GM23338 (cell line): ENCODE measurements around the gene ARID1B. TPM values are rescaled to one million over a fixed set of nuclear protein-coding genes. Genes with fewer than 3 reads are reported as not detected.

Source experiments
- ATAC-seq: fragments of 200-7000 bp; cut with Tn5 transposase; 3 replicates; pipeline ENCODE4 v1.9.1; 2020
- DNase-seq: peaks from one replicate; pipeline ENCODE4 v3.0.0-alpha.2; 2015; ENCODE audit warnings: low spot score
- H2AFZ ChIP-seq: fragments of 200-600 bp; sonication (generic); 2 replicates; pipeline ENCODE4 v1.8.0; 2016; ENCODE audit warnings: antibody characterized with exemption, mild to moderate bottlenecking, moderate library complexity
- H3F3A ChIP-seq: fragments of 200-600 bp; sonication (generic); replicated peaks from 2 replicates; pipeline ENCODE4 v1.8.0; 2017; ENCODE audit warnings: antibody characterized with exemption, mixed run types, low read depth
- H3K27ac ChIP-seq: fragments of 200-600 bp; sonication (generic); 2 replicates; pipeline ENCODE4 v1.6.1; 2016; ENCODE audit warnings: low read depth
- H3K27me3 ChIP-seq: fragments of 200-600 bp; sonication (generic); 2 replicates; pipeline ENCODE4 v1.8.0; 2016; ENCODE audit warnings: mild to moderate bottlenecking, mixed run types, moderate library complexity; ENCODE audit not compliant: insufficient read depth
- H3K36me3 ChIP-seq: fragments of 200-600 bp; sonication (generic); 2 replicates; pipeline ENCODE4 v1.8.0; 2016; ENCODE audit warnings: mild to moderate bottlenecking; ENCODE audit not compliant: insufficient read depth
- H3K4me1 ChIP-seq: fragments of 200-600 bp; sonication (generic); 2 replicates; pipeline ENCODE4 v1.8.0; 2016; ENCODE audit warnings: mild to moderate bottlenecking, moderate library complexity; ENCODE audit not compliant: insufficient read depth
- H3K4me2 ChIP-seq: fragments of 200-600 bp; sonication (generic); 2 replicates; pipeline ENCODE4 v1.7.1; 2017; ENCODE audit warnings: mixed run types
- H3K4me3 ChIP-seq: fragments of 200-600 bp; sonication (generic); 2 replicates; pipeline ENCODE4 v1.6.1; 2016; ENCODE audit warnings: mixed run types
- H3K79me2 ChIP-seq: fragments of 200-600 bp; sonication (generic); replicated peaks from 2 replicates; pipeline ENCODE4 v1.8.0; 2017; ENCODE audit warnings: mild to moderate bottlenecking; ENCODE audit not compliant: insufficient read depth
- H3K9me2 ChIP-seq: fragments of 200-600 bp; sonication (generic); 2 replicates; pipeline ENCODE4 v1.8.0; 2017; ENCODE audit not compliant: insufficient read depth
- H4K20me1 ChIP-seq: fragments of 200-600 bp; sonication (generic); replicated peaks from 2 replicates; pipeline ENCODE4 v1.8.0; 2017; ENCODE audit warnings: mild to moderate bottlenecking; ENCODE audit not compliant: insufficient read depth
- H3K27ac Mint-ChIP-seq: 2 replicates; pipeline ENCODE4 v1.8.0; 2020; ENCODE audit warnings: inconsistent platforms, mild to moderate bottlenecking, moderate library complexity, mixed read lengths
- H3K27me3 Mint-ChIP-seq: 3 replicates; pipeline ENCODE4 v1.8.0; 2022; ENCODE audit warnings: low read depth, mild to moderate bottlenecking, moderate library complexity, mixed read lengths, inconsistent platforms; ENCODE audit not compliant: insufficient read depth, poor library complexity
- H3K36me3 Mint-ChIP-seq: 3 replicates; pipeline ENCODE4 v1.8.0; 2021; ENCODE audit warnings: low read depth, mild to moderate bottlenecking, inconsistent platforms, moderate library complexity, mixed read lengths
- H3K4me1 Mint-ChIP-seq: 3 replicates; pipeline ENCODE4 v1.8.0; 2020; ENCODE audit warnings: mild to moderate bottlenecking, inconsistent platforms, mixed read lengths
- H3K4me3 Mint-ChIP-seq: 3 replicates; pipeline ENCODE4 v1.8.0; 2021; ENCODE audit warnings: moderate library complexity, mild to moderate bottlenecking, inconsistent platforms, mixed read lengths
- H3K9me3 Mint-ChIP-seq: 3 replicates; pipeline ENCODE4 v1.8.0; 2020; ENCODE audit warnings: moderate library complexity, mild to moderate bottlenecking, inconsistent platforms, mixed read lengths
- CREB1 ChIP-seq: fragments of 250-450 bp; sonication (Bioruptor Pico); IDR thresholded peaks from 2 replicates; pipeline ENCODE4 v1.5.0; 2020; ENCODE audit warnings: low read depth, mild to moderate bottlenecking, moderate library complexity
- ETS1 ChIP-seq: IDR thresholded peaks from 2 replicates; pipeline ENCODE4 v1.6.1; 2016; ENCODE audit warnings: antibody characterized with exemption
- EZH2 ChIP-seq: fragments of 200-600 bp; sonication (generic); IDR thresholded peaks from one replicate; pipeline ENCODE4 v1.8.0; 2017; ENCODE audit warnings: antibody characterized with exemption, mild to moderate bottlenecking, low read depth; ENCODE audit not compliant: unreplicated experiment
- JUNB ChIP-seq: IDR thresholded peaks from one replicate; pipeline ENCODE4 v1.6.1; 2016; ENCODE audit warnings: antibody characterized with exemption; ENCODE audit not compliant: unreplicated experiment
- NANOG ChIP-seq: IDR thresholded peaks from 2 replicates; pipeline ENCODE4 v1.6.1; 2016; ENCODE audit warnings: antibody characterized with exemption, borderline replicate concordance
- POLR2AphosphoS5 ChIP-seq: IDR thresholded peaks from 2 replicates; pipeline ENCODE4 v1.6.1; 2016; ENCODE audit warnings: antibody characterized with exemption, low read depth
- STAT1 ChIP-seq: IDR thresholded peaks from one replicate; pipeline ENCODE4 v1.6.1; 2016; ENCODE audit warnings: antibody characterized with exemption; ENCODE audit not compliant: unreplicated experiment
- ZNF114 ChIP-seq: fragments of 250-450 bp; sonication (Bioruptor Pico); IDR thresholded peaks from 2 replicates; pipeline ENCODE4 v1.5.0; 2020; ENCODE audit warnings: mild to moderate bottlenecking, moderate library complexity
- ZNF331 ChIP-seq: fragments of 250-450 bp; sonication (Bioruptor Pico); IDR thresholded peaks from 2 replicates; pipeline ENCODE4 v1.5.0; 2020; ENCODE audit warnings: low read depth, mild to moderate bottlenecking, moderate library complexity
- polyA plus RNA-seq: library from polyadenylated mRNA; unstranded; fragments of >200 nt; fragmentation: Nextera tagmentation; extraction: Ambion mirVana; gene quantifications from 2 replicates; pipeline ENCODE4 v1.2.1, GENCODE V29; 2016
- total RNA-seq: library from RNA; depleted of rRNA; stranded (reverse); fragments of >200 nt; shearing (Covaris generic); gene quantifications from 2 replicates; pipeline ENCODE4 v1.2.3, GENCODE V29; 2014
- TF ChIP-seq, protein P1 (sequence below), 2 experiments: fragments of 200-600 bp in 1 of 2; sonication (generic) in 1 of 2; conservative IDR thresholded peaks; 2 replicates each; pipeline versions ENCODE4 v1.5.1 to v1.6.1; 2016 to 2017; ENCODE audit warnings: antibody characterized with exemption in 2 of 2, low read depth in 2 of 2, mild to moderate bottlenecking in 2 of 2, moderate library complexity in 1 of 2
- TF ChIP-seq, protein P2 (sequence below): fragments of 250-450 bp; sonication (Bioruptor Pico); IDR thresholded peaks from 2 replicates; pipeline ENCODE4 v1.5.0; 2020; ENCODE audit warnings: mild to moderate bottlenecking, moderate library complexity

The ARID1B gene
- total and polyA plus RNA-seq, 2 experiments from 2014 or later, result 59.3 to 72.2 TPM

- Histone ChIP-seq H3K9me2 (no peaks in the 10 kb centered on the region), H3K4me2 (no peak overlapping the region), H3K27me3 (no peaks in the 10 kb centered on the region), H2AFZ (no peak overlapping the region), H3K4me3 (no peak overlapping the region), H3F3A (no peaks in the 10 kb centered on the region), H3K4me1 (peaks cover 17% of the 10 kb centered on the region), H3K27ac (no peak overlapping the region), H3K79me2 (peaks cover 85% of the 10 kb centered on the region), H3K36me3 (no peaks in the 10 kb centered on the region), H4K20me1 (peaks cover 3% of the 10 kb centered on the region; the same call in 1 of the 2 replicates)
- H3K9me3 Mint-ChIP-seq, result no peaks in the 10 kb centered on the region
- H3K27ac Mint-ChIP-seq, result no peak overlapping the region
- TF ChIP-seq POLR2AphosphoS5 (no peak), EZH2 (no peak), JUNB (no peak), STAT1 (no peak), ZNF331 (CRISPR knock-in tag) (no peak)
- TF ChIP-seq, protein P1, sequence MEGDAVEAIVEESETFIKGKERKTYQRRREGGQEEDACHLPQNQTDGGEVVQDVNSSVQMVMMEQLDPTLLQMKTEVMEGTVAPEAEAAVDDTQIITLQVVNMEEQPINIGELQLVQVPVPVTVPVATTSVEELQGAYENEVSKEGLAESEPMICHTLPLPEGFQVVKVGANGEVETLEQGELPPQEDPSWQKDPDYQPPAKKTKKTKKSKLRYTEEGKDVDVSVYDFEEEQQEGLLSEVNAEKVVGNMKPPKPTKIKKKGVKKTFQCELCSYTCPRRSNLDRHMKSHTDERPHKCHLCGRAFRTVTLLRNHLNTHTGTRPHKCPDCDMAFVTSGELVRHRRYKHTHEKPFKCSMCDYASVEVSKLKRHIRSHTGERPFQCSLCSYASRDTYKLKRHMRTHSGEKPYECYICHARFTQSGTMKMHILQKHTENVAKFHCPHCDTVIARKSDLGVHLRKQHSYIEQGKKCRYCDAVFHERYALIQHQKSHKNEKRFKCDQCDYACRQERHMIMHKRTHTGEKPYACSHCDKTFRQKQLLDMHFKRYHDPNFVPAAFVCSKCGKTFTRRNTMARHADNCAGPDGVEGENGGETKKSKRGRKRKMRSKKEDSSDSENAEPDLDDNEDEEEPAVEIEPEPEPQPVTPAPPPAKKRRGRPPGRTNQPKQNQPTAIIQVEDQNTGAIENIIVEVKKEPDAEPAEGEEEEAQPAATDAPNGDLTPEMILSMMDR (conservative IDR thresholded peaks at IDR 0.05; ENCODE audit: low read depth in 2 of 2), result no peak
- DNase-seq (no peak), ATAC-seq (no peak)
- peaks cover 45% of the 10 kb centered on the region for H3K4me1 Mint-ChIP-seq
- no peak overlapping the region for H3K4me3 Mint-ChIP-seq
- H3K27me3 Mint-ChIP-seq, result peaks cover 11% of the 10 kb centered on the region
- H3K36me3 Mint-ChIP-seq, result peaks cover 3% of the 10 kb centered on the region
These were observed 134.4 kb downstream of the ARID1B start for GRCh38 chr6:156911581-156911980.

DNA sequence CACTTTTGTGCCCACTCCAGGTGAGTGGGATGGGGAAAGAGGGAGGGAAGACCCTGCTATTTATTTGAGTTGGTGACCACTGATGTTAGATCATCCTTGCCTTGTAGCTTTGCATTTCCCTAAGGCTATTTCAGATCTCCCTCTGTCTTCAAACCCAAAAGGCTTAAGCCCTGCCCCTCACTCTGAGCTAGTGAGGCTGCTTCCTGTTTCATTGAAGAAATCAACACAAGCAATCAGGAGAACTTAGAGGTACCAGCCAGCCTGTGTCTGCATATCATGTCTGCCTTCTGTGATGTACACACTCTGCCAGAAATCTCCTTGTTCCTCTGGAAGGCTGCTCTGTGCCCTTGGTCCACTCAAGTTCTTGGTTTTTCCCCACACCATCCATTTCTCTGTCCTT lies 135.3 kb downstream of the ARID1B start:
- Mint-ChIP-seq H3K36me3 (peaks cover 3% of the 10 kb centered on the region), H3K4me1 (peaks cover 48% of the 10 kb centered on the region), H3K4me3 (no peak overlapping the region), H3K27me3 (peaks cover 11% of the 10 kb centered on the region), H3K27ac (peak overlapping the region; percentile 42), H3K9me3 (no peaks in the 10 kb centered on the region)
- no peak overlapping the region for H3K4me2 ChIP-seq
- peaks cover 23% of the 10 kb centered on the region for H3K4me1 ChIP-seq
- H3K27ac ChIP-seq, result no peak overlapping the region
- peak; percentile 60 for DNase-seq
- H3K4me3 ChIP-seq, result no peak overlapping the region
- ATAC-seq, result peak; percentile 49
- peaks cover 79% of the 10 kb centered on the region for H3K79me2 ChIP-seq
- H3K9me2 ChIP-seq, result no peaks in the 10 kb centered on the region
- H3K36me3 ChIP-seq, result no peaks in the 10 kb centered on the region
- peaks cover 3% of the 10 kb centered on the region; the same call in 1 of the 2 replicates for H4K20me1 ChIP-seq
- no peaks in the 10 kb centered on the region for H3F3A ChIP-seq
- H2AFZ ChIP-seq, result no peak overlapping the region
- no peaks in the 10 kb centered on the region for H3K27me3 ChIP-seq
- TF ChIP-seq ETS1 (no peak), ZNF114 (CRISPR knock-in tag) (no peak), EZH2 (no peak), CREB1 (CRISPR knock-in tag) (no peak), JUNB (no peak), ZNF331 (CRISPR knock-in tag) (no peak), NANOG (no peak)
- TF ChIP-seq, protein P1 (conservative IDR thresholded peaks at IDR 0.05; ENCODE audit: low read depth in 2 of 2), result no peak
- TF ChIP-seq, protein P2, sequence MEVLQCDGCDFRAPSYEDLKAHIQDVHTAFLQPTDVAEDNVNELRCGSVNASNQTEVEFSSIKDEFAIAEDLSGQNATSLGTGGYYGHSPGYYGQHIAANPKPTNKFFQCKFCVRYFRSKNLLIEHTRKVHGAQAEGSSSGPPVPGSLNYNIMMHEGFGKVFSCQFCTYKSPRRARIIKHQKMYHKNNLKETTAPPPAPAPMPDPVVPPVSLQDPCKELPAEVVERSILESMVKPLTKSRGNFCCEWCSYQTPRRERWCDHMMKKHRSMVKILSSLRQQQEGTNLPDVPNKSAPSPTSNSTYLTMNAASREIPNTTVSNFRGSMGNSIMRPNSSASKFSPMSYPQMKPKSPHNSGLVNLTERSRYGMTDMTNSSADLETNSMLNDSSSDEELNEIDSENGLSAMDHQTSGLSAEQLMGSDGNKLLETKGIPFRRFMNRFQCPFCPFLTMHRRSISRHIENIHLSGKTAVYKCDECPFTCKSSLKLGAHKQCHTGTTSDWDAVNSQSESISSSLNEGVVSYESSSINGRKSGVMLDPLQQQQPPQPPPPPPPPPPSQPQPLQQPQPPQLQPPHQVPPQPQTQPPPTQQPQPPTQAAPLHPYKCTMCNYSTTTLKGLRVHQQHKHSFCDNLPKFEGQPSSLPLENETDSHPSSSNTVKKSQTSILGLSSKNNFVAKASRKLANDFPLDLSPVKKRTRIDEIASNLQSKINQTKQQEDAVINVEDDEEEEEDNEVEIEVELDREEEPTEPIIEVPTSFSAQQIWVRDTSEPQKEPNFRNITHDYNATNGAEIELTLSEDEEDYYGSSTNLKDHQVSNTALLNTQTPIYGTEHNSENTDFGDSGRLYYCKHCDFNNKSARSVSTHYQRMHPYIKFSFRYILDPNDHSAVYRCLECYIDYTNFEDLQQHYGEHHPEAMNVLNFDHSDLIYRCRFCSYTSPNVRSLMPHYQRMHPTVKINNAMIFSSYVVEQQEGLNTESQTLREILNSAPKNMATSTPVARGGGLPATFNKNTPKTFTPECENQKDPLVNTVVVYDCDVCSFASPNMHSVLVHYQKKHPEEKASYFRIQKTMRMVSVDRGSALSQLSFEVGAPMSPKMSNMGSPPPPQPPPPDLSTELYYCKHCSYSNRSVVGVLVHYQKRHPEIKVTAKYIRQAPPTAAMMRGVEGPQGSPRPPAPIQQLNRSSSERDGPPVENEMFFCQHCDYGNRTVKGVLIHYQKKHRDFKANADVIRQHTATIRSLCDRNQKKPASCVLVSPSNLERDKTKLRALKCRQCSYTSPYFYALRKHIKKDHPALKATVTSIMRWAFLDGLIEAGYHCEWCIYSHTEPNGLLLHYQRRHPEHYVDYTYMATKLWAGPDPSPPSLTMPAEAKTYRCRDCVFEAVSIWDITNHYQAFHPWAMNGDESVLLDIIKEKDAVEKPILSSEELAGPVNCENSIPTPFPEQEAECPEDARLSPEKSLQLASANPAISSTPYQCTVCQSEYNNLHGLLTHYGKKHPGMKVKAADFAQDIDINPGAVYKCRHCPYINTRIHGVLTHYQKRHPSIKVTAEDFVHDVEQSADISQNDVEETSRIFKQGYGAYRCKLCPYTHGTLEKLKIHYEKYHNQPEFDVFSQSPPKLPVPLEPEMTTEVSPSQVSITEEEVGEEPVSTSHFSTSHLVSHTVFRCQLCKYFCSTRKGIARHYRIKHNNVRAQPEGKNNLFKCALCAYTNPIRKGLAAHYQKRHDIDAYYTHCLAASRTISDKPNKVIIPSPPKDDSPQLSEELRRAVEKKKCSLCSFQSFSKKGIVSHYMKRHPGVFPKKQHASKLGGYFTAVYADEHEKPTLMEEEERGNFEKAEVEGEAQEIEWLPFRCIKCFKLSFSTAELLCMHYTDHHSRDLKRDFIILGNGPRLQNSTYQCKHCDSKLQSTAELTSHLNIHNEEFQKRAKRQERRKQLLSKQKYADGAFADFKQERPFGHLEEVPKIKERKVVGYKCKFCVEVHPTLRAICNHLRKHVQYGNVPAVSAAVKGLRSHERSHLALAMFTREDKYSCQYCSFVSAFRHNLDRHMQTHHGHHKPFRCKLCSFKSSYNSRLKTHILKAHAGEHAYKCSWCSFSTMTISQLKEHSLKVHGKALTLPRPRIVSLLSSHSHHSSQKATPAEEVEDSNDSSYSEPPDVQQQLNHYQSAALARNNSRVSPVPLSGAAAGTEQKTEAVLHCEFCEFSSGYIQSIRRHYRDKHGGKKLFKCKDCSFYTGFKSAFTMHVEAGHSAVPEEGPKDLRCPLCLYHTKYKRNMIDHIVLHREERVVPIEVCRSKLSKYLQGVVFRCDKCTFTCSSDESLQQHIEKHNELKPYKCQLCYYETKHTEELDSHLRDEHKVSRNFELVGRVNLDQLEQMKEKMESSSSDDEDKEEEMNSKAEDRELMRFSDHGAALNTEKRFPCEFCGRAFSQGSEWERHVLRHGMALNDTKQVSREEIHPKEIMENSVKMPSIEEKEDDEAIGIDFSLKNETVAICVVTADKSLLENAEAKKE (CRISPR knock-in tag), result no peak
